KOPT-K1 (cell line): ENCODE data around the gene ZNF175.

ENCODE experiments used
- H3K27ac ChIP-seq: fragments of 200-600 bp; sonication (generic); 2 replicates; pipeline ENCODE4 v1.5.1; 2016; ENCODE audit warnings: antibody characterized with exemption, mild to moderate bottlenecking, low read depth, low read length; ENCODE audit not compliant: poor library complexity, severe bottlenecking
- H3K36me3 ChIP-seq: fragments of 200-600 bp; sonication (generic); 2 replicates; pipeline ENCODE4 v1.5.1; 2017; ENCODE audit warnings: antibody characterized with exemption, mild to moderate bottlenecking, low read length, moderate library complexity; ENCODE audit not compliant: insufficient read depth
- H3K9me3 ChIP-seq: fragments of 200-600 bp; sonication (generic); 2 replicates; pipeline ENCODE4 v1.5.1; 2017; ENCODE audit warnings: antibody characterized with exemption, low read length, mild to moderate bottlenecking; ENCODE audit not compliant: insufficient read depth, poor library complexity, severe bottlenecking

The ZNF175 gene

DNA sequence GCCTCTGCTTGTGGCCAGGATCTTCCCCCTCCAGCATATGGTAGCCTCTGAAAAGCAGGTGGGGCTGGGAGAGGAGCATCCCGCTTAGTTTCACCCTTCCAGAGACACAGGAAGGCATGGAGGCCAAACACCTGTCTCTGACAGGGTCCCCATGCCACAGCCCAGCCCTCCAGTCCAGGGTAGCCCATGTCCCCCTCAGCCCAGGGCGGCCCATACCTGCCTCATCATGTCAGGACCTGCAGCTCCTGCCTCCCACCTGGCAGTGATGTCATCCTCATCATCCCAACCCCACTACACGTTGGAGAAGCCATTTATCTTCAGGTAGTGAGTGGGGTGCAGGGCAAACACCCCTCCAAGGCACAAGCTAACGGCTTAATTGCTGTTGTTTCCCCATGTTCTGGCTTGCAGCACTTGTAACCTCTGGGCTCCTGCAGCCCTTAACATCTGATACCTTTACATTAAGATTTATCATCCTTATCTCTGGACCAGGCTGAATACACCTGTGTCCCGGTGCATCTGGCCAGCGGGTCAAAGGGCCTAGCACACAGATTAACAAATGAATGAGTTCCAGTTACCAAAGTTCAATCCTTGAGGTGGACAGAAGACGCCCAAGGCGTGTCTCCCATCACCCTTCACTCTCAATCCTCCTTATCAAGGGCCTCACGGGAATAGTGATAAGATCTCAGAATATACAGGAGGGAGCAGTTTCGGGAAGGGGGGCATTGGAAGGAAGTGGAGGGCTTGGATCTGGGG lies 22.2 kb downstream of the ZNF175 start:
- H3K36me3 ChIP-seq: peaks cover 13% of the 10 kb centered on the region
- H3K27ac ChIP-seq: peak overlapping the region; percentile 62
- H3K9me3 ChIP-seq: peaks cover 5% of the 10 kb centered on the region

DNA sequence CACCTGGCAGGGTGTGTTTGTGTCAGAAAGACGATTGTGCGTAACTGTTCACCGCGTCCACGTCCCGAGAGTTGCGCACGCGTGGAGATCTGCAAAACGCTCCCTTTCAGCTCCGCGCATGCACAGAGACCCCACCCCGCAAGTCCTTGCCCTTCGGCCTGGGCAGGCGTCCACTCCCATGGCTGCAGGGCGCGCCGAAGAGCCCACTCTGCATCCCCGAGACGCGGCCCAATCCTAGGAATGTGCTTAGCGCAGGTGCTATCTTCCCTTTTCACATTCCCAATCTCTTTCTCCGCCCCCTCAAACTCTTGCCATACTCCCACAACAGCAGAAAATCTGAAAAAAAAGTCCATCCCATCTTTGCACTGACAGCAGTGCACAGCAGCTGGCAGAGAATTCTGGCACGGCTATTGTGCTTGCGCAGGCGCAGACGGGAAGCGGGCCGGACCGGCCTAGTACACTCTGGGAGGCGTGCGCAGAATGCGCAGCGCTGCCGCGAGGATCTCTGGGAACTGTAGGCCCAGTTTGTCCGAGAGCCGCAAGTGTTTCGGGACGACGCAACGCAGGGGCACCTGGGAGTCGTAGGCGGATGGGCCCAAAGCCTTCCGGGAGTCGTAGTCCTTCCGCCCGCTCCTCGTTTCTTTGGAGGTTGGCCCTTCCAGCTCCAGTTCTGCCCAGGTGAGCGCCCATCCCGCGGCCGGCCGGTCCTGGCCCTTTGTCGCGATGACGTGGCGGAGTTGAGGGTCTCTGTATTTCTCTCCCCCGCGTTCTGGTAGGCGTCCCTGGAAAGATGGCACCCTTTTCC lies 23.1 kb downstream of the ZNF175 start:
- peaks cover 10% of the 10 kb centered on the region for H3K36me3 ChIP-seq
- H3K27ac ChIP-seq: peak overlapping the region; percentile 62
- H3K9me3 ChIP-seq: no peaks in the 10 kb centered on the region

DNA sequence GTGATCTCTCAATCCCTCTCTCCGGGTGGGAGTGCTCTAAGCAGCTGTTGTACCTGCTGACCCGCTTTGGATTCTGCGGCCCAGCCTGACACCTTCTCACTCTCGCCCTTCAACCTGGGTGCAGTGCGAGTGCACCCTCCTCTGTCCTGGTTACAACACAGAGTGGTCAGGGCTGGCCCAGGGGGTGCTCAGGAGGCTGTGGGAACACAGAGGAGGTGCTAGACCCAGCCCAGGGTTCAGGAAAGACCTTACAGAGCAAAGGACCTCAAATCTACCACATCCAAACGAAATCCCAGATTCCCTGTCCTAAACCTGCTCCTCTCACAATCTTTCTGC lies 23.7 kb downstream of the ZNF175 start:
- Histone ChIP-seq H3K27ac (no peak overlapping the region), H3K9me3 (no peaks in the 10 kb centered on the region), H3K36me3 (peaks cover 5% of the 10 kb centered on the region)

DNA sequence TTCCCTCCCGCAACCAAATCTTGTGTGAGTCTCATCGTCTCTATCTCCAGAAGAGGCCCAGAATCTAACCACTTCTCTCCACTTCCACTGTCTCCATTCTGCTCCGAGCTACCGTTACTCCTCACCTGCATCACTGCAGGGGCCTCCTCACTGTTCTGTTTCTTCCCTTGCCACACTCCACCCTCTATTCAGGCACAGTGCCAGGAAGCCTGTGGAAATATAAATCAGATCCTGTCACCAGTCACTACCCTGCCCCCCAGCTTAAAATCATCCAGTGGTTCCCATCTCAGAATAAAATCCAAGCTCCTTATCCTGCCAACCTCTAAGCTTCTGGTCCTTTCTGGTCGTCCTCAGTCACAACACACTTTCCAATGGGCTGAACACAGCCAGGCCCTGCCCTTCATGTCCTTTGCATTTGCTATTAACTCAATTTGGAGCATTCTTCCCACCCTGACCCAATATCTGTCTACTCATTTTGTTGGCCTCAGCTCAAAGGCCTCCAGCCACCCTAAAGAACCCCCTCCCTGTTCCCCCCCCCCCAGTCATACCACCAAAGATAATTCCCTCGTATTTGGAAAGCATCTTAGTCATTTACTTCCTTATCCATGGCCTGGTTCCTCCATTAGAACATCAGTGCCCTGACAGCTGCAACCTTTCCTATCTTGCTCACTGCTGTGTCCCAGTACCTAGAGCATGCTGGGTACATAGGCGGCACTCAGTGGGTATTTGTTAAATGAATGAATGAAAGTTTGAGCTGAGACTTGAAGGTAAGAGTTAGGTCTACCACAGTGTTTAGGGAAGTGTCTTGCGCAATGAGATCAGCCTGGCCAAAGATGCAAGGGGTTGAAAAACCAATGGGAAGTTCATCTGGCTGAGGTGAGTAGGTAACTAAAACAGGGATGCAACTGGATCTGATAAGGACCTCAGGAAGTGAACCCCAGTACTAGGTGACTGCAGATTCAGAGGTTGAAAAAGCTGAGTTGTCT lies 24.4 kb downstream of the ZNF175 start:
- Histone ChIP-seq H3K9me3 (no peaks in the 10 kb centered on the region), H3K27ac (no peak overlapping the region), H3K36me3 (no peaks in the 10 kb centered on the region)

DNA sequence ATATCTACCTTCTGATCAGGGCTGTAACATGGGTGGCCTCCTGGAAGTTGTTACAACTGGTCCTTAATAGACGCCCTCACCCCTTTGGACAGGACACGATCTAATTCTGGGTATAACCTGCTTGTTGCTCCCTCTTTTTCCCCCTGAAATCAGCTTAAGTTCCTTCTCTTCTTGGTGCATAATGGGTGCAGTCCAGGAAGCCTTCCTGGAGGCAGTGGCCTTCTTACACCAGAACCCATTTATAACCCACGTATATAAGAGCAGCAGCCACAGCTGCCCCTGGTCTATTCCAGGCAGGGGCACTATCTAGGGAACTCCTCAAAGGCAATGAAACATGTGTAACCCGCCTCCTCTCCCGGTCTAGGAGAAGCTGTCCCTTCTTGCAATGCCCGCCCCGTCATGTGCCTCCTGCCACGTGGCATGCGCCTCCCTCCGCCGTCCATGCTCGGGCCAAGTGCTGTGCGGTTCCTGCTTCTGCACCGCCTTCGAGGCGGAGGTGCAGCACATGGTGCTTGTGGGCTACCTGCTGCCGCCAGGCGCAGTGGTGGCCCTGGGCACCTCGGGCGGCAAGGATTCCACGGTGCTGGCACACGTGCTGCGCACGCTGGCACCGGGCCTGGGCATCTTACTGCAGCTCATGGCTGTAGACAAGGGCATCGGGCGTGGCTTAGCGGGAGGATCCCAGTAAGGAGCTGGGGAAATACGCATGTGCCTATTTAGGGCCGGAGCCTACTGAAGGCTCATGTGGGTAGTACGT lies 27.3 kb downstream of the ZNF175 start:
- Histone ChIP-seq H3K9me3 (no peaks in the 10 kb centered on the region), H3K27ac (no peak overlapping the region), H3K36me3 (no peaks in the 10 kb centered on the region)

DNA sequence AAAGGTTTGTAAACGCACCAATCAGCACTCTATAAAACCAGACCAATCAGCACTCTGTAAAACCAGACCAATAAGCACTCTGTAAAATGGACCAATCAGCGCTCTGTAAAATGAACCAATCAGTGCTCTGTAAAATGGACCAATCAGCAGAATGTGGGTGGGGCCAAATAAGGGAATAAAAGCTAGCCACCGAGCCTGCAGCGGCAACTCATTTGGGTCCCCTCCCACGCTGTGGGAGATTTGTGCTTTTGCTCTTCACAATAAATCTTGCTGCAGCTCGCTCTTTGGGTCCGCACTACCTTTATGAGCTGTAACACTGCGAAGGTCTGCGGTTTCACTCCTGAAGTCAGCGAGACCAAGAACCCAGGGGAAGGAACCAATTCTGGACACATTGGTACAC lies 28.0 kb downstream of the ZNF175 start:
- H3K9me3 ChIP-seq: no peaks in the 10 kb centered on the region
- no peak overlapping the region for H3K27ac ChIP-seq
- H3K36me3 ChIP-seq: no peaks in the 10 kb centered on the region

DNA sequence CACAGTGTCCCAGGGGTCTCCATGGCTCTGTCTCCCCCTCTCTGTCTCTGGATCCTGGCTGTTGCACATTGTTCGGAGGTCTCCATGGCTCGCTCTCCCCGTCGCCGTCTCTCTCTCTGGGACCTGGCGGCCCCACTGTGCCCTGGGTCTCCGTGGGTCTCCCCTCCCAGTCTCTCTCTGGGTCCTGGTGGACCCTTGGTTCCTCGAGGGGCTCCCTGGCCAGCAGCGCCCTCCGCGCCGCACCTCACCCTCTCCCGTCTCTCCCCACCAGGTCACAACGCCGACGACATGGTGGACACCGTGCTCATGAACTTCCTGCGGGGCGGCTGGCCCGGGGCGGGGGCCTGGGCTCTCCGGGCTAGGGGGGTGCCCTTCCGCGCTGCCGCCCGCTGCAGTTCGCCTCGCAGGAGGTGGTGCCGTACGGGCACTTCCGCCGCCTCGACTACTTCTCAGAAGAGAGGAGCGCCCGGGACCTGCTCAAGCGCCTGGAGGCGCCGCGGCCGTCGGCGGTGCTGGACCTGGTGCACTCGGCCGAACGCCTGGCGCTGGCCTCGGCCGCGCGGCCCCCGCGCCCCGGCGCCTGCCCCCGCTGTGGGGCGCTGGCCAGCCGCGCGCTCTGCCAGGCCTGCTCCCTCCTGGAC lies 30.0 kb downstream of the ZNF175 start:
- Histone ChIP-seq H3K36me3 (no peaks in the 10 kb centered on the region), H3K27ac (no peak overlapping the region), H3K9me3 (no peaks in the 10 kb centered on the region)

DNA sequence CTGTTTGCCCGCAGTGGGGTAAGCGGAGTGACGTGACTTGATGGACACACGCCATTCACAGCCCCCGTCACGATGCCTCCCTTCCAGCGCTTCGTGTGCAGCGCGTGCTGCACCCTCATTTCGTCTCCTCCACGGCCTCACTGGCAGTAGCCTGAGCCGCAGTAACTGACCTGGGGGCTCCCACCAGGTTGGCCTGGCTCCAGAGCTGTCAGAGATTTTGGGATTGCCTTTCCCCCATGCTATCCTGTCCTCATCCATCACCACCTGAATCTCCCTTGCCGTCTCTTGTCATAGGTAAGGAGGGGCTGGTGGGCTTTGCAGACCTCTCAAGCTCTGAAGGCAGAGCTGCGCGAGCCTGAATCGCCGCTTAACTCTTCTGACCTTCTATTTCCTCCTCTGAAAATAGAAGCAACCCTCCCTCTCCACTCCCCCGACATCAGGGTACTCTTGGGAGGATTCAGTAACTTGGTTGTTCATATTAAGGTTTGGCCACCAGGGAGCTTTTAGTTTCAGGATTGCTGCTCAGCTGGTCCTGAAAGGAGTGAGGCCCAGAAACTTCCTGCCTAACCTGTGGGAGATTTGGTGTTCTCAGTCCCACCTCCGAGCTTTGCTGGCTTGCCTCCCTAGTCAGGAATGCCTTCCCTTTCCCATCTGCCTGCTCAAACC lies 31.2 kb downstream of the ZNF175 start:
- H3K9me3 ChIP-seq: no peaks in the 10 kb centered on the region
- H3K27ac ChIP-seq: no peak overlapping the region
- H3K36me3 ChIP-seq: no peaks in the 10 kb centered on the region

DNA sequence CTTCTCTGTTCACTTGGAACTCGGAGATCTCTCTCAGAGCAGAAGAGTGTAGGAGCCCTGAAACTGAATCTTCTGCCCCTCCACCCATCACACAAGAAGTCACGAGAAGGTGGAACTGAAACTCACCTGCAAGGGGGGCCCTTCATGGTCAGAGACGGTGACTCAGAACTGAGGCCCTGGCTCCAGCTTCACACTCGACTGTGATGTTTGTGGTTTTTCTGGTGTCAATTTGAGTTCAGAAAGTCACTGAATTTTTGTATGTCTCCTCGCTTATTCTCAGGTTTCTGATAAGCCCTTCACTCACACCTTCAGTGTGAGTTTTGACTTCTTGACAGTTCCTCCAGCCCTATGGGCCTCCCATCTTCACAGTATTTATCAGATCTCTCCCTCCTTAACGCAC lies 36.0 kb downstream of the ZNF175 start:
- H3K36me3 ChIP-seq: no peaks in the 10 kb centered on the region
- peaks cover 3% of the 10 kb centered on the region for H3K9me3 ChIP-seq
- H3K27ac ChIP-seq: no peak overlapping the region

DNA sequence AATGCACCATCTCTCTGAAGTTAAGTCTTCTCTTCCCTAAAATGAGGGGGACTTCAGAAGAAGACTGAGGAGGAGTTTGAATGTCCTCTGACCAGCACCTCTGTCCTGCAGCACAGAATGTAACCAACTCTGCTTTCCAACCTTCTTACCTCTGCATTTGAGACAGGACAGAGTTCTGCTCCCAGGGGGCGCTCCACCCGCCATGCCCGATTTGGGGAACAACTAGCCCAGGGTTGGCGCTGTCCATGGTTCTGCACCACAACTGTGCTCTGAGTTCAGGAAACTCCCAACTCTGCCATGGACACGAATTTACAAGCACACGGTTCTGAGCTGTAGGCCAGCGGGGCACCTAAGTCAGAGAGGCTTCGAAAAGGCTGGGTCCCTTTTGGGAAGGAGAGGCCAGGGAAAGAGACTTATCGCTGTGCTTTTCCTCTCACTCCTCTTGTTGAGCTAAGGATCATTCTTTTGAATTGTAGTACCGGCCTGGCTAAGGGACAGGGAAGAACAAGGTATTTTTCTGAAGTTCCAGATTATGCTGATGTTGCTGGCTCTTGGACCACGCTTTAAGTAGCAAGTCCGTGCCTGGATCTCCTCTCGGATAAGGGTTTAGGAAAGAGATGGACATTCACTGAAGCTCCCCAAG lies 37.0 kb downstream of the ZNF175 start:
- Histone ChIP-seq H3K36me3 (no peaks in the 10 kb centered on the region), H3K9me3 (peaks cover 7% of the 10 kb centered on the region), H3K27ac (no peak overlapping the region)

DNA sequence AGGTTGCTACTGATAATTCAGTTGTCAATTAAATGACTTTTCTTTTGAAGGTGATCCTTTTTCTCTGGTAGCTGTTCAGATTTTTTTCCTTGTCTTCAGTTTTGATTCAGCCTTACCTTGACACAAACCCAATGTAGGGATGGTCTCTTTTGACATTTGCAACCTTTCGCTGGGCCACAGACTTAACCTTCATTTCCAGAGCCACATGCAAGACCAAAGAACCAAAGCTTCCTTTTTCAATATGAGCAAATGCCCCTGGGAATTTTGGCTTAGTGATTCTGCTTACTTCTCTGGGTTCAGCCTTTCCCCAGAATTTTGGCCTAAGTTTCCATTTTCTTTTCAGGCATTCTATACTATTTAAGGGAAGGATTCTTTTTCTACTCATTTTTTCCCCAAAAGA lies 39.5 kb downstream of the ZNF175 start:
- H3K36me3 ChIP-seq: no peaks in the 10 kb centered on the region
- H3K27ac ChIP-seq: no peak overlapping the region
- peaks cover 10% of the 10 kb centered on the region for H3K9me3 ChIP-seq

DNA sequence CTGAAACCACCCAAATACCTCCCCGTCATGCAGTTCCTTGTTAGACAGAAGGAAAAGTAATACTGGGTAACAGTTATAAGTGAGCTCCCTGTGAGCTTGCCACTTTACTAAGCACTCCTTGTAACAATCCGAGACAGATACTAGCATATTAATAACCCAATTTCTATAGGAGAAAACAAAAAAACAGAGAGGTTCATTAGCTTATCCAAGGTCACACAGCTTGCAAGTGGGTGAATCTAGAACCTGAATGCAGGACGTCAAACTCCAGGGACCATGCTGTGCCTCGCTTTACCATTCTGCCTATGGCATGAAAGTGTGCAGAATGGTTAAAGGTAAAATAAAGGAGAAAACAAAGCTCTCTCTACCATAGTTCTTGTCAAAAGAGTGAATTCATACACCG lies 43.7 kb downstream of the ZNF175 start:
- H3K9me3 ChIP-seq: peaks cover 10% of the 10 kb centered on the region
- no peaks in the 10 kb centered on the region for H3K36me3 ChIP-seq
- H3K27ac ChIP-seq: no peak overlapping the region

DNA sequence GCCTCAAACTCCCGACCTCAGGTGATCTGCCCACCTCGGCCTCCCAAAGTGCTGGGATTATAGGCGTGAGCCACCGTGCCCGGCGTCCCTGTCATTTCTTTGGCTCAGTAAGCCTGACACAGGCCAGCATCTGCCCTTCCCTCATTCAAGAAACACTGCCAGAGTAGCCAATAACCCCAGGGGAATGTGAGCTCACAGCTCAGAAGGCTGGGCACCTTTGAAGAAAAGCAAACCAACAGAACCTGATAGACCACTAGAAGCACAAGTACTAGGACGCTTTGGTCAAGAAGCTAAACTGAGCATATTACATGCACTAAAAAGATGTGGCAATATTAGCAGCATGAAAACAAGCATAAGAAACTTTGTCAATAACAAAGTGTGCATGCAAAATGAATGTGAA lies 44.9 kb downstream of the ZNF175 start:
- H3K36me3 ChIP-seq: no peaks in the 10 kb centered on the region
- no peak overlapping the region for H3K27ac ChIP-seq
- peaks cover 10% of the 10 kb centered on the region for H3K9me3 ChIP-seq
